Measurements from ENCODE around the gene POLE2. TPM values are rescaled to one million over a fixed set of nuclear protein-coding genes. Genes with fewer than 3 reads are reported as not detected.

POLE2 gene
- total RNA-seq (2022; extraction: Qiagen RNA extraction), result 11.8 to 13.9 TPM (median 13.6 TPM) in 5 replicates

DNA sequence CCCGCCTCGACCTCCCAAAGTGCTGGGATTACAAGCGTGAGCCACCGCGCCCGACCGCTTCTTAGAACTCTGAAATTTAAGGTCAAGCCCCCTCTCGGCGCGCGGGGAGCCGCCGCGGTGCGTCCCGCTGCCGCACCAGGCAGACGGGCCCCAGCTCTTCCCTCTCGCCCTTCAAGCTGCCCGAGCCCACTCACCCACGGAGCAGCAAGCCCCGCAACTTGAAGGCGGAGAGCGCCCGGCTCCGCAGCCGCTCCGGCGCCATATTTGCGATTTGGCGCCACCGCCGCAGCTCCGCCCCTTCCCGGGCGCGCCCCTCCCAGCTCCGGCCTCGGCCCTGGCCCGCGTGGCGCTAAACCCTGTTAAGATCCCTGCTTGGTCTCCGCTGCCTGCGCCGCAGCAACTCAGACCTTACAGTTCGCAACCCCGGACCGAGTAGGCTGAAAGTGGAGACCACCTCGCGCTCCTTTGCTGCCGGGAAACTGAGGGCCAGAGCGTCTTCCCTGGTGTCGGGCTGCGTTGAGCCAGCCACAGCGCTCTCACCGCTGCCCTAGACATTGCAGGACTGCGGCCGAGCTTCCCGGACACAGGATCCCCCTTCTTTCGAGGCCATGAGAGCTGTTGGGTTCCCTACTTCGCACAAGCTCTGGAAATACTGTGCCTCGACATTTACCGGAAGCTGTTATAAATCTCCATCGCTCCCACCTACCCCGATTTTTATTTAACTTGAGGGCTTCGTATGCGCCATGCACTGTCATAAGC is at the start of gene POLE2:
Gene POLE2, minus strand, starts transcription at position 273 of the 759 bp plus-strand sequence. Its CDS starts 11 bp downstream, at position 262.

GRCh38 chr14:49692811-49693734 is 5.1 kb upstream of the POLE2 start, which contains the start of gene KLHDC1:
Gene KLHDC1, plus strand, starts transcription at chr14:49693120. Its CDS starts 75 bp downstream, at chr14:49693195.

GRCh38 chr14:49634547-49635334 is 53.3 kb downstream of the POLE2 start, which contains the start of gene DNAAF2:
Gene DNAAF2, minus strand, starts transcription at chr14:49635244. Its CDS starts 95 bp downstream, at chr14:49635149.

DNA sequence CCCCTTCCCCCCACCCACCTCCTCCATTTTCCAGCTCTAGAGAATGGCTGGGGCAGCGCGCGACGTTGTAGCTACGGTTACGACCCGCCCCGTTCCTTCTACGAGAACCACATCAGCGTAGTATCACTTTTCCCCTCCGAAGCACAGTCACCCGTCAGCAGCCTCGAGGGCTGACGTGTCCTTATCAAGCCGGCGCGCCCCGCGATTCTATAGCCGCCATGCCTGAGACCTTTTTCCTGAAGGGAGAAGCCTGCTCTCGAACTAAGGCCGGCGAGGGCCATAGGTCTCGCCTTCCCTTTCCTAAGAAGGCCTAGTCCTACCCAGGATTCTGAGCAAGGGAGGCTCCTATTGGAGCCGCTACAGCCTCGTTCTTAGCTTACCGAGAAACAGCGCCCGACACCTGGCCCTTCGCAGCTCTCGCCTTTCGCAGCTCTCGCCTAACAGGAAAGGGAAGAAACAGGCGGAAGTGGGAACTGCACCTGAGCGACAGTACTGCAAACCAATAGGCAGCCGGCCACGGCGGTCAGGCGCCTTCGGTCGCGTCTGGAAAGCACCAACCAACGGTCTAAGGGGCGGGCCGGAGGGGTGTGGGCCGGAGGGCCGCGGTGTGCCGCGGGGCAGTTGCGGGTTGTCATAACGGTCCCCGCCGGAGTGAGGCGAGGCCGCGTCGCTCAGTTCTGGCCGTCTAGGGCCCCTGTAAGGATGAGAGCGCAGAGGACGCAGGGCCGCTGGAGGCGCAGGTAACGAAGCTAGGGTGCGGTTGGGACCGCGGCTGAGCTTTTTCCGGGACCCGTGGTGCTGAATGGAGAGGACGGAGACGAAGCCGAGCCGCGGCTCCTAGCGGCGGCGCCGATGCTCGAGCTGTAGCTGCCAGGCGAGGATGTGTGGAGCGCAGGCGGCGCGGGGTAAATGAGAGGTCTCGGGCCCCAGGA is 67.6 kb downstream of the POLE2 start, which contains the start of the genes MGAT2 and RPL36AL:
Gene MGAT2, plus strand, starts transcription at position 618 of the 932 bp plus-strand sequence. CDS start 470 bp downstream, outside the sequence.
Gene RPL36AL, minus strand, starts transcription at position 445 of the 932 bp plus-strand sequence. CDS start 1,522 bp downstream, outside the sequence.

DNA sequence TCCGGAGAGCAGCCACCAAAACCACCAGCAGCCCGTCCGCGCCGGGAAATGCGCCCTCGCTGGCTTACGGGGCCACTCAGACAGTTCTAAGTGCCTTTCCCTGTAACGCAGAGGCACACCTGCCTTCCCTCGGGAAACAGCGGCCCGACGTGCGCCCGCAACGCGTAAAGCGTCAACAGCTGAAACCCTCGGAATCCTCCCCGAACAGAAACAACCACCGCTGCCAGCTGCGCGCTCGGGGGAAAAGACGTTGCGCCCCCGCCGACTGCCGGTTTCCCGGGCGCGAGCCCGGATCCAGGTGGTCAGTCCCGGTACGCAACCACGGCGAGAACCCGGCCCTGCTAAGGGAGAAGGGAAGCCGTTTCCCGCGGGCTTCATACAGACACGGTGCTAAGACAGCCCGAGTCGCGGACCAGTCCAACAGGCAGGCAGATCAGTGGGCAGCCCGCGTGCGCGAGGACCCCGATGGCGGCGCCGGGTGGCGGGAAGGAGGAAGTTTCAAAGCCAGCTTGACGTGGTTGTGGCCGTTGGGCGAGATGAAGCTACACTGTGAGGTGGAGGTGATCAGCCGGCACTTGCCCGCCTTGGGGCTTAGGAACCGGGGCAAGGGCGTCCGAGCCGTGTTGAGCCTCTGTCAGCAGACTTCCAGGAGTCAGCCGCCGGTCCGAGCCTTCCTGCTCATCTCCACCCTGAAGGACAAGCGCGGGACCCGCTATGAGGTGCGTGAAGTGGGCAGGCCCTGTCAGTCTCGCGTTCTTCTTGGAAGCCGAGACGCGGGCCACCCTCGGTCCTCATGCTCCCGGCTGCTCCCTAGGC is 89.3 kb downstream of the POLE2 start, which contains the start of gene LRR1:
Gene LRR1, plus strand, starts transcription at position 456 of the 816 bp plus-strand sequence. Its CDS starts 81 bp downstream, at position 537.

Other genes starting within 250 kb of the POLE2 start
- 4,245 to 4,857 TPM (median 4,440 TPM) in 5 replicates for gene RPS29, start 101.8 kb downstream of the POLE2 start, total RNA-seq (2022; extraction: Qiagen RNA extraction)
- 43.8 to 52.9 TPM (median 49.2 TPM) in 5 replicates for gene LRR1, start 89.3 kb downstream of the POLE2 start, total RNA-seq (2022; extraction: Qiagen RNA extraction)
- gene RPL36AL, start 67.6 kb downstream of the POLE2 start, total RNA-seq (2022; extraction: Qiagen RNA extraction), result 399 to 570 TPM (median 426 TPM) in 5 replicates
- 45.7 to 53.2 TPM (median 48.3 TPM) in 5 replicates for gene MGAT2, start 67.4 kb downstream of the POLE2 start, total RNA-seq (2022; extraction: Qiagen RNA extraction)
- 10.3 to 12.3 TPM (median 11.3 TPM) in 5 replicates for gene DNAAF2, start 53.0 kb downstream of the POLE2 start, total RNA-seq (2022; extraction: Qiagen RNA extraction)
- 0.24 to 0.49 TPM (median 0.28 TPM) in 5 replicates for gene KLHDC1, start 4.9 kb upstream of the POLE2 start, total RNA-seq (2022; extraction: Qiagen RNA extraction)
- gene KLHDC2, start 79.9 kb upstream of the POLE2 start, total RNA-seq (2022; extraction: Qiagen RNA extraction), result 28.5 to 35.7 TPM (median 35.3 TPM) in 5 replicates
- 26.1 to 32.9 TPM (median 31.6 TPM) in 5 replicates for gene NEMF, start 164.6 kb upstream of the POLE2 start, total RNA-seq (2022; extraction: Qiagen RNA extraction)
- gene ARF6, start 204.9 kb upstream of the POLE2 start, total RNA-seq (2022; extraction: Qiagen RNA extraction), result 74.9 to 81.2 TPM (median 77.4 TPM) in 5 replicates